ENCODE measurements around the gene SEMG1. TPM values are rescaled to one million over a fixed set of nuclear protein-coding genes. Genes with fewer than 3 reads are reported as not detected.

SEMG1 gene
- total RNA-seq, 2 donors from 2014 or later, result not detected

Other genes starting within 250 kb of the SEMG1 start
- 10 to 100 TPM; 10.5 to 10.9 TPM for gene TOMM34, start 246.6 kb upstream of the SEMG1 start, total RNA-seq
- gene STK4, start 240.5 kb upstream of the SEMG1 start, total RNA-seq, result 10 to 100 TPM; 16.0 to 16.4 TPM
- under 1 TPM; 0.21 TPM for gene KCNS1, start 105.9 kb upstream of the SEMG1 start, total RNA-seq
- not detected for gene WFDC5, start 91.9 kb upstream of the SEMG1 start, total RNA-seq
- not detected for gene WFDC12, start 82.6 kb upstream of the SEMG1 start, total RNA-seq
- 1 to 10 TPM in 1 of 2 donors, not detected in 1; 1.4 TPM for gene PI3, start 32.1 kb upstream of the SEMG1 start, total RNA-seq
- not detected for gene SEMG2, start 14.3 kb downstream of the SEMG1 start, total RNA-seq
- gene SLPI, start 47.5 kb downstream of the SEMG1 start, total RNA-seq, result 10 to 100 TPM; 44.2 to 86.7 TPM
- gene RBPJL, start 99.8 kb downstream of the SEMG1 start, total RNA-seq, result not detected
- not detected for gene MATN4, start 101.3 kb downstream of the SEMG1 start, total RNA-seq
- gene SDC4, start 141.4 kb downstream of the SEMG1 start, total RNA-seq, result 100 to 1,000 TPM in 1 of 2 donors, 10 to 100 TPM in 1; 51.4 to 152 TPM
- 10 to 100 TPM; 23.4 to 24.1 TPM for gene SYS1, start 156.1 kb downstream of the SEMG1 start, total RNA-seq
- 1 to 10 TPM in 1 of 2 donors, under 1 TPM in 1; 0.68 to 2.0 TPM for gene TP53TG5, start 171.3 kb downstream of the SEMG1 start, total RNA-seq
- 100 to 1,000 TPM; 177 to 200 TPM for gene DBNDD2, start 201.3 kb downstream of the SEMG1 start, total RNA-seq
- gene PIGT, start 209.1 kb downstream of the SEMG1 start, total RNA-seq, result 100 to 1,000 TPM; 104 to 129 TPM